HCT116 (cell line): ENCODE results near the gene IFRD2. TPM values are rescaled to one million over a fixed set of nuclear protein-coding genes. Genes with fewer than 3 reads are reported as not detected.
A peak's percentile ranks its signal among the peaks of the same experiment; 100 is the strongest.

Experiments
- ATAC-seq: fragments of 200-7000 bp; cut with Tn5 transposase; 2 replicates; pipeline ENCODE4 v1.9.1; 2020; ENCODE audit warnings: mild to moderate bottlenecking, moderate library complexity
- BruUV-seq: library from RNA; stranded (reverse); fragments of 400-500 nt; replicated peaks from 2 replicates; lab custom pipeline; 2021; lab: Mats Ljungman, UMichigan
- CTCF ChIA-PET: fragments of 300-600 bp; sonication (Branson Sonifier 250); formaldehyde crosslinking; loops from one replicate; lab custom pipeline; 2021; ENCODE audit warnings: antibody characterized with exemption; lab: Charles Lee
- POLR2A ChIA-PET: fragments of 300-600, 350-600 bp; sonication (Branson Sonifier 250); formaldehyde crosslinking; loops from one replicate; lab custom pipeline; 2021; ENCODE audit warnings: antibody characterized with exemption; lab: Charles Lee
- RAD21 ChIA-PET, 2 experiments: fragments of 300-600 bp; sonication (Branson Sonifier 250); formaldehyde crosslinking; loops; one replicate each; lab custom pipeline; 2023; ENCODE audit warnings: low total read pairs in 2 of 2; ENCODE audit not compliant: uncharacterized antibody in 2 of 2, unreplicated experiment in 2 of 2, low non-redundant PET in 1 of 2; lab: Charles Lee
- DNase-seq: peaks from one replicate; pipeline ENCODE4 v3.0.0-alpha.2; 2010; ENCODE audit warnings: low read depth, low spot score
- H2AFZ ChIP-seq: fragments of 200-600 bp; shearing (Covaris generic), sonication (generic); 2 replicates; pipeline ENCODE4 v1.6.1; 2017; ENCODE audit warnings: low read depth, mixed run types, mixed read lengths, antibody characterized with exemption, low read length; ENCODE audit not compliant: poor library complexity, severe bottlenecking
- H3K27ac ChIP-seq: 2 replicates; pipeline ENCODE4 v1.5.1; 2012; ENCODE audit warnings: low read depth, low read length
- H3K27me3 ChIP-seq: fragments of 200-600 bp; sonication (generic); 2 replicates; pipeline ENCODE4 v1.6.1; 2016; ENCODE audit warnings: mixed run types, low read length, mixed read lengths; ENCODE audit not compliant: insufficient read depth
- H3K36me3 ChIP-seq, 2 experiments: fragments of 200-500 bp in 1 of 2; fragments of 200-600 bp in 1 of 2; sonication (Bioruptor generic) in 1 of 2; sonication (generic) in 1 of 2; 2 replicates each; pipeline versions ENCODE4 v1.5.1 to v1.6.1; 2014 to 2016; ENCODE audit warnings: low read length in 2 of 2, inconsistent platforms in 1 of 2, mixed read lengths in 1 of 2, mixed run types in 1 of 2; ENCODE audit not compliant: insufficient read depth in 2 of 2, control insufficient read depth in 1 of 2
- H3K4me1 ChIP-seq, 2 experiments: fragments of 200-600 bp in 1 of 2; sonication (generic) in 1 of 2; 2 replicates each; pipeline versions ENCODE4 v1.5.1 to v1.6.1; 2012 to 2017; ENCODE audit warnings: low read length in 2 of 2, inconsistent platforms in 1 of 2, mild to moderate bottlenecking in 1 of 2, mixed read lengths in 1 of 2, mixed run types in 1 of 2, moderate library complexity in 1 of 2; ENCODE audit not compliant: insufficient read depth in 2 of 2, control insufficient read depth in 1 of 2
- H3K4me2 ChIP-seq: fragments of 200-600 bp; sonication (generic); 2 replicates; pipeline ENCODE4 v1.6.1; 2017; ENCODE audit warnings: mixed run types, low read length, mixed read lengths
- H3K4me3 ChIP-seq, 2 experiments: fragments of 200-600 bp in 1 of 2; sonication (generic) in 1 of 2; replicated peaks in 1 of 2; 2 replicates each; pipeline ENCODE4 v1.5.1; 2011 to 2016; ENCODE audit warnings: low read length in 2 of 2, control low read depth in 1 of 2, low read depth in 1 of 2, mild to moderate bottlenecking in 1 of 2, mixed read lengths in 1 of 2, mixed run types in 1 of 2
- H3K79me2 ChIP-seq: fragments of 200-600 bp; sonication (generic); 2 replicates; pipeline ENCODE4 v1.6.1; 2017; ENCODE audit warnings: mild to moderate bottlenecking, mixed run types, low read length, moderate library complexity, mixed read lengths; ENCODE audit not compliant: insufficient read depth
- H3K9ac ChIP-seq: fragments of 200-600 bp; sonication (generic); 2 replicates; pipeline ENCODE4 v1.6.1; 2016; ENCODE audit warnings: low read length, mixed read lengths
- H3K9me2 ChIP-seq: fragments of 200-600 bp; sonication (generic), shearing (Covaris generic); 2 replicates; pipeline ENCODE4 v1.6.1; 2017; ENCODE audit warnings: mixed run types, mild to moderate bottlenecking, moderate library complexity; ENCODE audit not compliant: insufficient read depth
- H3K9me3 ChIP-seq, 2 experiments: fragments of 200-500 bp in 1 of 2; fragments of 200-600 bp in 1 of 2; sonication (Bioruptor generic) in 1 of 2; sonication (generic) in 1 of 2; 2 replicates each; pipeline ENCODE4 v1.6.1; 2014 to 2017; ENCODE audit warnings: low read length in 2 of 2, mixed read lengths in 2 of 2, inconsistent platforms in 1 of 2, low read depth in 1 of 2, mild to moderate bottlenecking in 1 of 2, mixed run types in 1 of 2, moderate library complexity in 1 of 2; ENCODE audit not compliant: control insufficient read depth in 1 of 2, insufficient read depth in 1 of 2
- H4K20me1 ChIP-seq: fragments of 200-600 bp; sonication (generic), shearing (Covaris generic); 2 replicates; pipeline ENCODE4 v1.6.1; 2017; ENCODE audit warnings: mixed run types, mild to moderate bottlenecking, moderate library complexity; ENCODE audit not compliant: insufficient read depth
- CTCF ChIP-seq, 3 experiments: fragments of 200-600 bp in 1 of 3; sonication (generic) in 1 of 3; IDR thresholded peaks in 2 of 3; conservative IDR thresholded peaks in 1 of 3; 2 replicates each; pipeline ENCODE4 v1.5.1; 2012 to 2017; ENCODE audit warnings: low read depth in 2 of 3, low read length in 2 of 3, antibody characterized with exemption in 1 of 3, borderline replicate concordance in 1 of 3, control low read depth in 1 of 3, mild to moderate bottlenecking in 1 of 3, mixed read lengths in 1 of 3, mixed run types in 1 of 3, moderate library complexity in 1 of 3; ENCODE audit not compliant: insufficient read depth in 1 of 3
- EZH2 ChIP-seq: fragments of 200-600 bp; sonication (generic); IDR thresholded peaks from 2 replicates; pipeline ENCODE4 v1.6.1; 2017; ENCODE audit warnings: antibody characterized with exemption, mixed run types
- MAX ChIP-seq: IDR thresholded peaks from 2 replicates; pipeline ENCODE4 v1.6.1; 2012
- REST ChIP-seq: IDR thresholded peaks from 2 replicates; pipeline ENCODE4 v1.6.1; 2012; ENCODE audit warnings: low read depth
- SRF ChIP-seq: IDR thresholded peaks from 2 replicates; pipeline ENCODE4 v1.6.1; 2012; ENCODE audit warnings: low read depth
- ZNF274 ChIP-seq: fragments of 200-500 bp; sonication (Bioruptor generic); IDR thresholded peaks from 2 replicates; pipeline ENCODE4 v1.6.1; 2014; ENCODE audit warnings: mild to moderate bottlenecking, low read depth, low read length, inconsistent platforms
- intact Hi-C: fragments of 100-400 bp; cut with micrococcal nuclease; formaldehyde crosslinking; loops from 2 replicates; pipeline ENCODE4 v1.10.0; 2022
- total RNA-seq: library from RNA; stranded (reverse); gene quantifications from one replicate; pipeline ENCODE4 v1.2.1, GENCODE V29; 2021; ENCODE audit not compliant: unreplicated experiment

The IFRD2 gene
- total RNA-seq, 1 experiment from 2014 or later = 146 TPM

- intact Hi-C loops = no loop called here
- peak overlapping the region; percentile 88; the same call in 1 of the 2 replicates for H3K9ac ChIP-seq
- no peaks in the 10 kb centered on the region for H3K9me3 ChIP-seq
- H3K27me3 ChIP-seq = no peaks in the 10 kb centered on the region
- TF ChIP-seq MAX = no peak
- TF ChIP-seq ZNF274 = no peak
- TF ChIP-seq REST = no peak
- TF ChIP-seq EZH2 = no peak
- no peak for TF ChIP-seq SRF
- TF ChIP-seq CTCF (IDR thresholded peaks at IDR 0.05 in 2 of 3, conservative IDR thresholded peaks at IDR 0.05 in 1 of 3; ENCODE audit: borderline replicate concordance in 1 of 3, insufficient read depth in 1 of 3, low read depth in 2 of 3, low read length in 2 of 3) = no peak
- peaks cover 2 to 17% of the 10 kb centered on the region in 2 experiments; a peak in 1 of 4 replicates for H3K36me3 ChIP-seq
- H3K9me2 ChIP-seq = no peaks in the 10 kb centered on the region
- DNase-seq = no peak
- BruUV-seq = no TSS peak
- RAD21 ChIA-PET = no interaction called here
- peaks cover 51% of the 10 kb centered on the region for H3K79me2 ChIP-seq
- peak overlapping the region; percentile 92 for H3K4me2 ChIP-seq
- POLR2A ChIA-PET = no interaction called here
- no peaks in the 10 kb centered on the region for H4K20me1 ChIP-seq
- H2AFZ ChIP-seq = no peak overlapping the region
- H3K4me3 ChIP-seq = no peak overlapping the region
- H3K27ac ChIP-seq = peak overlapping the region; percentile 98
- ATAC-seq = no peak
- CTCF ChIA-PET = interaction anchor here (0.7 kb wide), 1 partner anchor 9 kb away, joined by 3 read pairs; the partner anchor contains the start of gene TUSC2
- H3K4me1 ChIP-seq = peaks cover 68 to 90% of the 10 kb centered on the region in 2 experiments
Observed at GRCh38 chr3:50319181-50319893, 27.1 kb upstream of the IFRD2 start.
